ENCODE results near the gene ACER1. TPM values are rescaled to one million over a fixed set of nuclear protein-coding genes. Genes with fewer than 3 reads are reported as not detected.

Gene ACER1
- total RNA-seq, 4 donors from 2014 or later = not detected

DNA sequence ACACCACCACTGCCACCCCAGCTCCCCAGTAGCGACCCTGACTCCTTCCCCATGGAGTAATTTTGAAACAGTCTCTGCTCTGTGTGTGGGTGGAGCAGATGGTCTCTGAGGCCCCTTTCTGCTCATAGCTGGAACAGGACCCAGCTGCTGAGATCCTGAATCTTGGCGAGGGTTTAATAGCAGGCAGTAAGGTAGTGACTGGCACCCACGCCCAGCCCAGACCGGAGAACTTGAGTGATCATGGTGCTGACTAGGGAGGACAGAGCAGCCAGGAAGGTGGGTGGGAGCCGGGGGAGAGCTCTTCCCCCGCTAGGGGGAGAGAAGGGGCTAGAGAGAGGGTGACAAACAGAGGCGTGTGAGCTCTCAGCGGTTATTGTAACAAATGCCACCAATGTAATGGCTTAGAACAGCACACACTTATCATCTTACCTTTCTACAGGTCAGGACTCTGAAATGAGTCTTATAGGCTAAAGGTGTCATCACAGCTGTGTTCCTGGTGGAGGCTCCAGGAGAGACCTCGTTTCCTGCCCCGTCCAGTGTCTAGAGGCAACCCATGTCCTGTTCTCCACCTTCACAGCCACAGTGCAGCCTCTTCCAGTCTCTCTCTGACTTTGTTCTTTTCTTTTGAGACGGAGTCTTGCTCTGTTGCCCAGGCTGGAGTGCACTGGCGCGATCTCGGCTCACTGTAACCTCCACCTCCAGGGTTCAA lies 7.2 kb upstream of the ACER1 start:
- Histone ChIP-seq H3K27me3 (no peaks in the 10 kb centered on the region), H3K9me3 (no peaks in the 10 kb centered on the region), H3K27ac (no peak overlapping the region), H3K4me1 (no peaks in the 10 kb centered on the region), H3K36me3 (no peaks in the 10 kb centered on the region), H3K4me3 (no peak overlapping the region)
- 55% methylated on average over 14 of the region's 14 CpGs for WGBS, 2 donors
- DNase-seq (ENCODE audit: low spot score in 2 of 2) = no peak
- TF ChIP-seq, protein P1, sequence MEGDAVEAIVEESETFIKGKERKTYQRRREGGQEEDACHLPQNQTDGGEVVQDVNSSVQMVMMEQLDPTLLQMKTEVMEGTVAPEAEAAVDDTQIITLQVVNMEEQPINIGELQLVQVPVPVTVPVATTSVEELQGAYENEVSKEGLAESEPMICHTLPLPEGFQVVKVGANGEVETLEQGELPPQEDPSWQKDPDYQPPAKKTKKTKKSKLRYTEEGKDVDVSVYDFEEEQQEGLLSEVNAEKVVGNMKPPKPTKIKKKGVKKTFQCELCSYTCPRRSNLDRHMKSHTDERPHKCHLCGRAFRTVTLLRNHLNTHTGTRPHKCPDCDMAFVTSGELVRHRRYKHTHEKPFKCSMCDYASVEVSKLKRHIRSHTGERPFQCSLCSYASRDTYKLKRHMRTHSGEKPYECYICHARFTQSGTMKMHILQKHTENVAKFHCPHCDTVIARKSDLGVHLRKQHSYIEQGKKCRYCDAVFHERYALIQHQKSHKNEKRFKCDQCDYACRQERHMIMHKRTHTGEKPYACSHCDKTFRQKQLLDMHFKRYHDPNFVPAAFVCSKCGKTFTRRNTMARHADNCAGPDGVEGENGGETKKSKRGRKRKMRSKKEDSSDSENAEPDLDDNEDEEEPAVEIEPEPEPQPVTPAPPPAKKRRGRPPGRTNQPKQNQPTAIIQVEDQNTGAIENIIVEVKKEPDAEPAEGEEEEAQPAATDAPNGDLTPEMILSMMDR (IDR thresholded peaks at IDR 0.05) = no peak
- TF ChIP-seq EP300 (IDR thresholded peaks at IDR 0.05) = no peak
- TF ChIP-seq POLR2A (IDR thresholded peaks at IDR 0.05) = no peak

DNA sequence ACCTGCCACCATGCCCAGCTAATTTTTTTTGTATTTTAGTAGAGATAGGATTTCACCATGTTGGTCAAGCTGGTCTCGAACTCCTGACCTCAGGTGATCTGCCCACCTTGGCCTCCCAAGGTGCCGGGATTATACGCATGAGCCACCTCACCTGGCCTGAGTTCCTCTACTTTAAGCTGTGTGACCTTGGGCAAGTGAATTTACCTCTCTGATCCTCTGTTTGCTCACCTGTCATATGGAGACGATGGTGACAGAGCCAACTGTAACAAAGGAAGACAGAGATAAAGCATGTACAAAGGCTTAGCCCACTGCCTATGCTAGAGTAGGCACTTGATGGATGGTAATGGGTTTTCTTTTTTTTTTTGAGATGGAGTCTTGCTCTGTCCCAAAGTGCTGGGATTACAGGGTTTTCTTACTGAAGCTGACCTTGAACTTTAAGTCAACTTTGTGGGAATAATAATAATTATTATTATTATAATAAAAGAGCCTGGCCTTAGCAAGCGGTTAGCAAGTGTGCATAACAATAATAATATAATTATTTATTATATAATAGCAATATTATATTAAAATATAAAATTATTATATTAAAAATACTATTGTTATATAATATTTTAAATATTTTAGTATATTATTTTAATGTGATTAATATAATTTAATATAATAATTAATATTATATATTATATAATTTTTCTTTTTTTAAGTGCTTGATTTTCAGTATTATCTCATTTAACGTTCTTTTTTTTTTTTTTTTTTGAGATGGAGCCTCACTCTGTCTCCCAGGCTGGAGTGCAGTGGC lies 1.3 kb upstream of the ACER1 start:
- no peak for DNase-seq (ENCODE audit: low spot score in 2 of 2)
- H3K9me3 ChIP-seq = no peaks in the 10 kb centered on the region
- no peaks in the 10 kb centered on the region for H3K27me3 ChIP-seq
- no peaks in the 10 kb centered on the region for H3K4me1 ChIP-seq
- H3K27ac ChIP-seq = no peak overlapping the region
- no peak overlapping the region for H3K4me3 ChIP-seq
- TF ChIP-seq POLR2A (IDR thresholded peaks at IDR 0.05) = no peak
- TF ChIP-seq, protein P1 (IDR thresholded peaks at IDR 0.05) = no peak
- no peaks in the 10 kb centered on the region for H3K36me3 ChIP-seq
- 92% methylated on average over 6 of the region's 6 CpGs for WGBS, 2 donors

DNA sequence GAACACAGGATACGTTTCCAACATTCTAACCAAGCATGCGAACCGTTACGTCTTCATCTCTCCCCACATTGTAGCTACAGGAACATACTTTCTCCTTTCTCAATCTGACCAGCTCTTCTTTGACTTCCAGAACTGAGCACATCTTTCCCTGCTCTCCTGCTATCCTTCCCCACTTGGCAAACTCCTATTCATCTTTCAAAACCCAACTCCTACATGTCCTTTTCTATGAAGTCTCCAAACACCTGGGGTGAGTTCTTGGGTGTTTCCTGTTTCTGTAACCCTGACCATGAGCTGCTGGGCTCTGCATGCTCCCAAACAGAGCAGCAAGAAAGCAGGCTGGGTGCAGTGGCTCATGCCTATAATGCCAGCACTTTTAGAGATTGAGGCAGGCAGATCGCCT lies 6.6 kb downstream of the ACER1 start:
- no peak for TF ChIP-seq POLR2A (IDR thresholded peaks at IDR 0.05)
- no peak for TF ChIP-seq EP300 (IDR thresholded peaks at IDR 0.05)
- TF ChIP-seq, protein P1 (IDR thresholded peaks at IDR 0.05) = no peak
- Histone ChIP-seq H3K36me3 (no peaks in the 10 kb centered on the region), H3K27me3 (no peaks in the 10 kb centered on the region), H3K27ac (no peak overlapping the region), H3K4me1 (no peaks in the 10 kb centered on the region), H3K4me3 (no peak overlapping the region), H3K9me3 (no peaks in the 10 kb centered on the region)
- 79 to 89% methylated on average over 5 of the region's 5 CpGs for WGBS, 2 donors
- DNase-seq (ENCODE audit: low spot score in 2 of 2) = no peak

DNA sequence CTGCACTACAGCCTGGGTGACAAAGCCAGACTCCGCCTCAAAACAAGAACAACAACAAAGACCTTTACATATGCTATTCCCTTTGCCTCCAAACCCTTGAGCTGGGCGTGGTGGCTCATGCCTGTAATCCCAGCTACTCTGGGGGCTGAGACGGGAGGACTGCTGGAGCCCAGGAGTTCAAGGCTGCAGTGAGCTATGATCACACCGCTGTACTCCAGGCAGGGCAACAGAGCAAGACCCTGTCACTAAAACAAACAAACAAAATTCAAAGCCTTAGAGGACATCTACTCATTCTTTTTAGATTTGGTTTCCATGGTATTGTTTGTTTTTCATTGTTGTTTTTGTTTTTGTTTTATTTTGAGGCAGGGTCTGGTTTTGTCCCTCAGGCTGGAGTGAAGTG lies 7.8 kb downstream of the ACER1 start:
- peaks cover 0 to 6% of the 10 kb centered on the region in 2 donors for H3K27me3 ChIP-seq
- H3K27ac ChIP-seq = no peak overlapping the region
- no peaks in the 10 kb centered on the region for H3K4me1 ChIP-seq
- no peaks in the 10 kb centered on the region for H3K9me3 ChIP-seq
- WGBS, 2 donors = 71 to 81% methylated on average over 4 of the region's 4 CpGs
- no peak for DNase-seq (ENCODE audit: low spot score in 2 of 2)
- H3K4me3 ChIP-seq = no peak overlapping the region
- TF ChIP-seq POLR2A (IDR thresholded peaks at IDR 0.05) (no peak), EP300 (IDR thresholded peaks at IDR 0.05) (no peak)
- TF ChIP-seq, protein P1 (IDR thresholded peaks at IDR 0.05) = no peak
- no peaks in the 10 kb centered on the region for H3K36me3 ChIP-seq

DNA sequence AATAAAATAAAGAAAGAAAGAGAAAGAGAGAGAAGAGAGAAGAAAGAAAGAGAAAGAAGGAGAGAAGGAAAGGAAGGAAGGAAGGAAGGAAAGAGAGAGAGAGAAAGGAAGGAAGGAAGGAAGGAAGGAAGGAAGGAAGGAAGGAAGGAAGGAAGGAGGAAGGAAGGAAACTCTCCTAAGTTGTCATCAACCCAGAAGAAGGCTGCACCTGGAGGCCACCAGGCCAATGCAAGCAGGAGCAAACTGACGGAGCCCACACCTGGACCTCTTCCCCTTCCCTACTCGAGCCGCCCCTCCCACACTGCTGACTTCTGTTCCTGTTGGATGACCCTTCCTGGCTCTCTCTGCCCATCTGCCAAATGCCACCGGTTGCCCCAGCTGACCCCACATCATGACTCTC lies 8.7 kb downstream of the ACER1 start:
- no peak for DNase-seq (ENCODE audit: low spot score in 2 of 2)
- no peaks in the 10 kb centered on the region for H3K36me3 ChIP-seq
- no peaks in the 10 kb centered on the region for H3K4me1 ChIP-seq
- no peak for TF ChIP-seq EP300 (IDR thresholded peaks at IDR 0.05)
- TF ChIP-seq, protein P1 (IDR thresholded peaks at IDR 0.05) = no peak
- TF ChIP-seq POLR2A (IDR thresholded peaks at IDR 0.05) = no peak
- H3K27me3 ChIP-seq = peaks cover 0 to 6% of the 10 kb centered on the region in 2 donors
- H3K27ac ChIP-seq = no peak overlapping the region
- H3K9me3 ChIP-seq = no peaks in the 10 kb centered on the region
- H3K4me3 ChIP-seq = no peak overlapping the region
- WGBS, 2 donors = 56 to 61% methylated on average over 4 of the region's 4 CpGs

All from tibial nerve (tissue), 4 donors.